Thyroid gland (tissue), 4 donors: ENCODE data around the gene DMAC1.

ENCODE experiments used
- CTCF ChIP-seq, 6 experiments: fragments of 200-600 bp in 3 of 6; fragments of 450-650 bp in 3 of 6; sonication (generic) in 3 of 6; IDR thresholded peaks; one replicate each; pipeline ENCODE4 v1.5.1; 2016 to 2019; ENCODE audit warnings: antibody characterized with exemption in 6 of 6, mild to moderate bottlenecking in 2 of 6, inconsistent platforms in 1 of 6, moderate library complexity in 1 of 6
- POLR2A ChIP-seq, 2 donors: fragments of 450-650 bp; IDR thresholded peaks; one replicate each; pipeline ENCODE4 v1.6.1; 2017; ENCODE audit warnings: antibody characterized with exemption in 2 of 2, mild to moderate bottlenecking in 2 of 2, moderate library complexity in 1 of 2

GRCh38 chr9:7802666-7803065 is 3.1 kb upstream of the DMAC1 start:
- no peak for TF ChIP-seq CTCF (IDR thresholded peaks at IDR 0.05)
- TF ChIP-seq POLR2A (IDR thresholded peaks at IDR 0.05), result no peak
